ENCODE results near the gene PITX2.

- TF ChIP-seq POLR2AphosphoS5 (IDR thresholded peaks at IDR 0.05) (no peak), POLR2A (IDR thresholded peaks at IDR 0.05) (no peak)
These were observed 36.6 kb downstream of the PITX2 start for GRCh38 chr4:110586131-110586850.

Measured in transverse colon (tissue), 3 donors.